Left forelimb (tissue), 1 donor: ENCODE measurements around the gene SMC6.

ENCODE experiments used
- DNase-seq: peaks from one replicate; pipeline ENCODE4 v3.0.0-alpha.2; 2018; ENCODE audit warnings: low spot score

Gene SMC6

GRCh38 chr2:17717666-17718065, 35.9 kb downstream of the SMC6 start:
- no peak for DNase-seq

GRCh38 chr2:17713291-17713690, 40.3 kb downstream of the SMC6 start:
- no peak for DNase-seq

GRCh38 chr2:17710547-17711248, 42.9 kb downstream of the SMC6 start:
- DNase-seq, result no peak

- DNase-seq, result no peak
These were observed 43.7 kb downstream of the SMC6 start for GRCh38 chr2:17709897-17710296.

GRCh38 chr2:17708501-17708900, 45.1 kb downstream of the SMC6 start:
- no peak for DNase-seq

GRCh38 chr2:17706845-17707244, 46.8 kb downstream of the SMC6 start:
- no peak for DNase-seq

- no peak for DNase-seq
These were observed 62.8 kb downstream of the SMC6 start for GRCh38 chr2:17690776-17691175.

GRCh38 chr2:17689010-17689409, 64.6 kb downstream of the SMC6 start:
- DNase-seq, result no peak

GRCh38 chr2:17688600-17688999, 65.0 kb downstream of the SMC6 start:
- no peak for DNase-seq

GRCh38 chr2:17683981-17684380, 69.6 kb downstream of the SMC6 start:
- no peak for DNase-seq

- no peak for DNase-seq
These were observed 71.3 kb downstream of the SMC6 start for GRCh38 chr2:17682098-17682857.

GRCh38 chr2:17680119-17680518, 73.5 kb downstream of the SMC6 start:
- no peak for DNase-seq

GRCh38 chr2:17674817-17675216, 78.8 kb downstream of the SMC6 start:
- DNase-seq, result no peak

GRCh38 chr2:17672583-17673317, 80.9 kb downstream of the SMC6 start:
- DNase-seq, result no peak

- DNase-seq, result no peak
These were observed 85.7 kb downstream of the SMC6 start for GRCh38 chr2:17667898-17668297.

GRCh38 chr2:17664534-17664933, 89.1 kb downstream of the SMC6 start:
- no peak for DNase-seq

GRCh38 chr2:17662723-17663122, 90.9 kb downstream of the SMC6 start:
- DNase-seq, result no peak

- DNase-seq, result no peak
These were observed 92.2 kb downstream of the SMC6 start for GRCh38 chr2:17661460-17661859.

GRCh38 chr2:17660219-17660618, 93.4 kb downstream of the SMC6 start:
- DNase-seq, result no peak

- no peak for DNase-seq
These were observed 95.3 kb downstream of the SMC6 start for GRCh38 chr2:17658251-17658843.

GRCh38 chr2:17657759-17658158, 95.9 kb downstream of the SMC6 start:
- no peak for DNase-seq

GRCh38 chr2:17652681-17653394, 100.8 kb downstream of the SMC6 start:
- no peak for DNase-seq
